ENCODE data around the gene ERBB4. TPM values are rescaled to one million over a fixed set of nuclear protein-coding genes. Genes with fewer than 3 reads are reported as not detected.

Gene ERBB4
- total RNA-seq, 4 donors from 2014 or later: 5.5 to 21.0 (median 18.3) TPM

GRCh38 chr2:211928201-211928600, 610.4 kb downstream of the ERBB4 start:
- DNase-seq: no peak
- H3K4me3 ChIP-seq (replicated peaks in 1 of 3): no peak overlapping the region
- H3K27me3 ChIP-seq: no peaks in the 10 kb centered on the region
- no peaks in the 10 kb centered on the region for H3K4me1 ChIP-seq
- no peaks in the 10 kb centered on the region for H3K36me3 ChIP-seq
- H3K9me3 ChIP-seq: no peaks in the 10 kb centered on the region
- H3K27ac ChIP-seq: no peak overlapping the region
- intact Hi-C loops (cut with DNase I): no loop called here
- WGBS, 2 donors: 62 to 64% methylated on average over 8 of the region's 8 CpGs
- TF ChIP-seq CTCF (IDR thresholded peaks at IDR 0.05) (no peak), POLR2A (IDR thresholded peaks at IDR 0.05) (no peak)

GRCh38 chr2:211923019-211923418, 615.6 kb downstream of the ERBB4 start:
- intact Hi-C loops (cut with DNase I): no loop called here
- no peaks in the 10 kb centered on the region for H3K36me3 ChIP-seq
- H3K4me3 ChIP-seq (replicated peaks in 1 of 3): no peak overlapping the region
- H3K4me1 ChIP-seq: no peaks in the 10 kb centered on the region
- no peaks in the 10 kb centered on the region for H3K9me3 ChIP-seq
- DNase-seq: no peak
- H3K27me3 ChIP-seq: no peaks in the 10 kb centered on the region
- WGBS, 2 donors: 66 to 73% methylated on average over 4 of the region's 4 CpGs
- TF ChIP-seq POLR2A (IDR thresholded peaks at IDR 0.05) (no peak), CTCF (IDR thresholded peaks at IDR 0.05) (no peak)
- no peak overlapping the region for H3K27ac ChIP-seq

GRCh38 chr2:211903961-211904360, 634.6 kb downstream of the ERBB4 start:
- DNase-seq: no peak
- no peaks in the 10 kb centered on the region for H3K36me3 ChIP-seq
- H3K27me3 ChIP-seq: no peaks in the 10 kb centered on the region
- TF ChIP-seq POLR2A (IDR thresholded peaks at IDR 0.05) (no peak), CTCF (IDR thresholded peaks at IDR 0.05) (no peak)
- 95 to 96% methylated on average over 2 of the region's 2 CpGs for WGBS, 2 donors
- H3K4me1 ChIP-seq: no peaks in the 10 kb centered on the region
- H3K9me3 ChIP-seq: no peaks in the 10 kb centered on the region
- intact Hi-C loops (cut with DNase I): no loop called here
- H3K4me3 ChIP-seq (replicated peaks in 1 of 3): no peak overlapping the region
- H3K27ac ChIP-seq: no peak overlapping the region

- no peak overlapping the region for H3K27ac ChIP-seq
- H3K36me3 ChIP-seq: no peaks in the 10 kb centered on the region
- intact Hi-C loops (cut with DNase I): no loop called here
- H3K4me3 ChIP-seq (replicated peaks in 1 of 3): no peak overlapping the region
- H3K9me3 ChIP-seq: no peaks in the 10 kb centered on the region
- WGBS, 2 donors: 86 to 87% methylated on average over 6 of the region's 6 CpGs
- TF ChIP-seq CTCF (IDR thresholded peaks at IDR 0.05) (no peak), POLR2A (IDR thresholded peaks at IDR 0.05) (no peak)
- no peaks in the 10 kb centered on the region for H3K27me3 ChIP-seq
- DNase-seq: no peak
- H3K4me1 ChIP-seq: no peaks in the 10 kb centered on the region
These were observed 637.3 kb downstream of the ERBB4 start for GRCh38 chr2:211901226-211901846.

- H3K27ac ChIP-seq: no peak overlapping the region
- H3K27me3 ChIP-seq: no peaks in the 10 kb centered on the region
- no peaks in the 10 kb centered on the region for H3K36me3 ChIP-seq
- H3K4me1 ChIP-seq: no peaks in the 10 kb centered on the region
- no peaks in the 10 kb centered on the region for H3K9me3 ChIP-seq
- no peak for DNase-seq
- no peak for TF ChIP-seq POLR2A (IDR thresholded peaks at IDR 0.05)
- 52 to 64% methylated on average over 2 of the region's 2 CpGs for WGBS, 2 donors
- no peak overlapping the region for H3K4me3 ChIP-seq (replicated peaks in 1 of 3)
- intact Hi-C loops (cut with DNase I): no loop called here
These were observed 638.1 kb downstream of the ERBB4 start for GRCh38 chr2:211900518-211900917.
